PC-3 (cell line): ENCODE data around the gene SNORC.

ENCODE experiments used
- EZH2 ChIP-seq: fragments of 300-600 bp; sonication (generic); IDR thresholded peaks from one replicate; pipeline ENCODE4 v1.6.1; 2017; ENCODE audit warnings: antibody characterized with exemption, mild to moderate bottlenecking, low read length; ENCODE audit not compliant: unreplicated experiment
- TF ChIP-seq, protein P1 (sequence below): fragments of 300-600 bp; sonication (generic); conservative IDR thresholded peaks from 2 replicates; pipeline ENCODE4 v1.5.1; 2017; ENCODE audit warnings: antibody characterized with exemption, low read depth, mild to moderate bottlenecking, low read length

GRCh38 chr2:232886632-232887031 lies 16.6 kb downstream of the SNORC start:
- TF ChIP-seq EZH2, result no peak
- TF ChIP-seq, protein P1, sequence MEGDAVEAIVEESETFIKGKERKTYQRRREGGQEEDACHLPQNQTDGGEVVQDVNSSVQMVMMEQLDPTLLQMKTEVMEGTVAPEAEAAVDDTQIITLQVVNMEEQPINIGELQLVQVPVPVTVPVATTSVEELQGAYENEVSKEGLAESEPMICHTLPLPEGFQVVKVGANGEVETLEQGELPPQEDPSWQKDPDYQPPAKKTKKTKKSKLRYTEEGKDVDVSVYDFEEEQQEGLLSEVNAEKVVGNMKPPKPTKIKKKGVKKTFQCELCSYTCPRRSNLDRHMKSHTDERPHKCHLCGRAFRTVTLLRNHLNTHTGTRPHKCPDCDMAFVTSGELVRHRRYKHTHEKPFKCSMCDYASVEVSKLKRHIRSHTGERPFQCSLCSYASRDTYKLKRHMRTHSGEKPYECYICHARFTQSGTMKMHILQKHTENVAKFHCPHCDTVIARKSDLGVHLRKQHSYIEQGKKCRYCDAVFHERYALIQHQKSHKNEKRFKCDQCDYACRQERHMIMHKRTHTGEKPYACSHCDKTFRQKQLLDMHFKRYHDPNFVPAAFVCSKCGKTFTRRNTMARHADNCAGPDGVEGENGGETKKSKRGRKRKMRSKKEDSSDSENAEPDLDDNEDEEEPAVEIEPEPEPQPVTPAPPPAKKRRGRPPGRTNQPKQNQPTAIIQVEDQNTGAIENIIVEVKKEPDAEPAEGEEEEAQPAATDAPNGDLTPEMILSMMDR, result no peak
